GM18499 (cell line): Measurements from ENCODE around the gene PBX1.

ENCODE experiments used
- ATAC-seq: cut with Tn5 transposase; IDR thresholded peaks from one replicate; pipeline ENCODE4 v1.9.1; 2021; ENCODE audit warnings: moderate number of reproducible peaks; ENCODE audit not compliant: insufficient read depth, unreplicated experiment

The PBX1 gene

DNA sequence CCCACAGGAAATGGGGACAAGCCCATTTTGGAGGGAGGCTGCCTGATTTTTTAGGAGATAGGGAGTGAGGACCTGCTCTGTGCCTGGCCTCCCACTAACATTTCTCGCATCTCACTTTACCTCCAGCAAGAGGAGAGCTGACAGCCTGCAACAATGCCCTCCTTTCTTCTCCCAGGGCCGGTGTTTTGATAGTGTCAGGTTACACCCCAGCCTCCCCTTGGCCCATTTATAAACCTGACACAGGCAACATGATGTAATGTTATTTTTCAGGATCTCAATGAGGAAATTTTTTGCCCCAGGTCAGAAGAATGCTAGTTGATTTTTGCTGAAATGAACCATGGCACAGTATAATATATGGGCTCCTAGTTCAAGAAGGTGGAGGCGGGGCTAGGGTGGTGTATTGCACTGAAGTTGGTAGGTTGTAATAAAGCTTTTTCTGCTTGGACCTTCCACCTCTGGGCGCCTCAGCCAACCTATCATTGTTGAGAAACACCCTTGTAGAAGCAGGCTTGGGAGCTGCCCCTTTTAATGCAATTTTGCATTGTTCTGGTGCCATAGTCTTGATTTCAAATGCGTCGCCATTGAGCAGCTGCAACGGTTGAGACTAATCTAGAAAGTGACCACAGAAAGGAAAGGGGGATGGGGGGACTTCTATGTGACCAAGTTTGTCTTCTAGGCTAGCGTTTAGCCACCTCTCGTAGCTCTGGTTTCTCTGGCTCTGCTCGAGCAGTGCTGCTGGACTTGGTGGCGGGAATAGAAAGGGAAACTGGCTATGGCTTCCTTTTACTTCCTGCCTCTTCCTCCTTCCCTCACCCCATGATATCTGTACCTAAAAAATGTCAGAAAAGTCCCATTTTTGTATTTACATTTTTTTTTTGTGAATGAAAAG, 53.0 kb downstream of the PBX1 start:
- no peak for ATAC-seq

DNA sequence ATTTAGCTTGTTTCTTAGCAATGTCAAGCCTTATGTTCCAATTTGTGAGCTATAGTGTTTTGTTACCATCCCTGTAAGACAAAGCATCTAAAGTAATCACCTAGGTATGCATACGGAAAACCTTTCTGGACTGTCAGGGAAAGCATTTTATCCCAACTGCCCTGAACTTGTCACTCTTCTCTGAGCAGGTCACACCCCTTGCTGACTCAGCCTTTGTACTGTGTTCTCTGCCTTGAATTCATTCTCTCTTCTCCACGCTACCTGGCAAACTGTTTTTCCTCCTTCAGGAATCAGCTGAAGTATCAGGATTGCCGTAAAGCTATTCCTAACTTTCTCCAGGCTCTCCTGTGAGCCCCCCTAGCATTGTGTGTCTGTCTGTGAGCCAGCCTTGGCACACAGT, 54.2 kb downstream of the PBX1 start:
- no peak for ATAC-seq

DNA sequence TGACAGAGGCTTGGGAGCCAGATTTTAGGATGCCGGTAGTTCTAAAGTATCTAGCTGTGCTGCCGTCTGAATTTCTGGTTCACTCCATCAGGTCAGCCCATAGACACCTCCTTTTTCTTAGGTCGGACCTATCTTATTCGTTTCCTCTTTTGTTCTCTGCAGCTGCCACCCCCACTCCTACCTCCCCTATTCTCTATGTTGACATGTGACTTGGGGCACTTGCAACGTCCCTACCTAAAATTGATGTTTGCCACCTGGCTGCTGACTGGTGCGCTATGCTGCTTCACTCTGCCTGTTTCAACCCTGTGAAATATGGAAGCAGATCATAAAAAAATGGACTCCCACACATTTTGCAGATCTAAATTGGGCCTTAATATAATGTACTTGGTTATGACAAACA, 55.3 kb downstream of the PBX1 start:
- ATAC-seq = no peak

DNA sequence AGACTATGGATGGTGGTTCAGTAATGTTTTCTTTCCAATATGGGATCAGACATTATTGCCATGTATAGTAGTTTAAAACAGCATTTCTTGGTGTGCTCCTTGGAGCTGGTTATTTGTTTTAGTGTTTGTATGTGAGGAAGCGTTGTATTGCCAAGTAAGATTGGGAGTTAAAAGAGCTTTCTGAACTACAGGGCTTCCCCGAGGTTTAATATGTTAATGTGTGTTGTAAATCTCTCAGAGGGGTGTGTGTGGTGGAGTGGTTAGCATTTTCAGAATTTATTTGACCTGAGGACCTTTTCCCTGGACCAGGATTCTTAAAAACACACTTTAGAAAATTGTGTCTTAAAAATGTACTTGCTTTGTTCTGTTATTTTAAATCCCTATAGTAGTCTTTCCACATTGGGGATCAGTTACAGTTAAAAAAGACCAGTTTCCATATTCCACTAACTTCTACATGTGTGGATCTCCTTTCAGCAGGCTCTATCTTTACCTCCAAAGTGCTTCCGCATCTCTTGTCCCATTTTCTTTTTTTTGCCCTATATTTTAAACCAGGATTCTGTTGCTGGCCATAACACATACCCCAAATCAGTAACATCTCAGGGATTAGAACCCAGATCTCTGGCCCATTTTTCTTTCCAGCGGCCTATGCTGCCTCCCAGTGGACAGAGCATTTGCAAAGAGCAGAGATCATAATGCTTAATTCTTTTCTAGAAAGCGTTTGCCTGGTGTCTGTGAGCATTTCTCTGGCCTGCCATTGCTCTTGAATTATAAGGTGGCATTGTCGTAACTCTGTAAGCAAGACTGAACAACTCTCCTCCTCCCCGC, 58.6 kb downstream of the PBX1 start:
- no peak for ATAC-seq

DNA sequence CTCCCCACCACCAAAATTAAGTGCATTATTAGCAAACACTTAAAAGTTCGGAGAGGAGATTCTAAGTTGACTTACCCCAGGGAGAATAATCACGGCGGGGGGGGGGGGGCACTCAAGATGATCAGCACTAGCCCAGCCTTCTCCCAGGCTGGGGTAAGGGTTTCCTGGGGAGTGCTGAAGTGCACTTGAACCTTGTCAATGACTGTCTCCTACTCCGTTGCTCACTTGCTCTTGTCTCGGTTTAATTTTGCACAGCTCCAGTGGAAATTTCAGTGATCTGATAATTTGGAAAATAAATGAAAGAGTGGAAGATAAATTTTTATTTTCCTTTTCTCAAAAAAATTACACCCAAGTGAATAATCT, 59.2 kb downstream of the PBX1 start:
- no peak for ATAC-seq

DNA sequence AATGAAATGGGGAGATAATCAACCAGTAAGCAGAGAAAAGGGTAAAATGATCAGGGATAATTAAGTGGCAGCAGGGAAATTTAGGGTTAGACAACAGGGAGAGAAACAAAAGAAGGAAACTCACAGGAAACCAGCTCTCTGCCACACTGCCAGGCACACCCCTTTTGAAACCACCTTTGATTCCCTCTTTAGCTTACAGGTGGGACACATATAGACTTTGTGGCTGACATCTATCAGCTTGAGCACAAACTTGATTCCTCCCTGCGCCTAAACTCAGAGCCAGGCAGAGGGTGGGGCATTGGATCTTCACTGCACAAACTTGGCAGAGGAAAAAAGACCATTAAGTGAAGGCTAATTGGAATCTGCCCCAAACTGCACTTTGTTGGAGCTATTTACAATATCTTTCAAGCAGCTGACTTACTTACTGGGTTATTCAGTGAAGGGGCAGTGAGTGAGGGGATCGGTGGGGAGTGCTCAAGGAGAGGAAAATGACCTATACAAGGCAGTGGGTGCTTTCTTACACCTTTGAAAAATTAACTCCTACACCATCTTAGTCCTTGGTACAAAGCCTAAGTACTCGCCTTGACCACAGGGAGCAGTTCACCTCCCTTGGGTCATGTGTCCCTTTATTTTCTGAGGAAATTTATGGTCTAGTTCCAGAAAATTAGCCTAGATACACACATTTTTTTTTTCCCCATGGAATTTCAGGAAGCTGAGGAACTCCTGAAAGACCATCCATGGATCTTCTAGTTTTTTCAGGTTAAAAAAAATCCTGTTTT, 60.2 kb downstream of the PBX1 start:
- ATAC-seq = no peak

DNA sequence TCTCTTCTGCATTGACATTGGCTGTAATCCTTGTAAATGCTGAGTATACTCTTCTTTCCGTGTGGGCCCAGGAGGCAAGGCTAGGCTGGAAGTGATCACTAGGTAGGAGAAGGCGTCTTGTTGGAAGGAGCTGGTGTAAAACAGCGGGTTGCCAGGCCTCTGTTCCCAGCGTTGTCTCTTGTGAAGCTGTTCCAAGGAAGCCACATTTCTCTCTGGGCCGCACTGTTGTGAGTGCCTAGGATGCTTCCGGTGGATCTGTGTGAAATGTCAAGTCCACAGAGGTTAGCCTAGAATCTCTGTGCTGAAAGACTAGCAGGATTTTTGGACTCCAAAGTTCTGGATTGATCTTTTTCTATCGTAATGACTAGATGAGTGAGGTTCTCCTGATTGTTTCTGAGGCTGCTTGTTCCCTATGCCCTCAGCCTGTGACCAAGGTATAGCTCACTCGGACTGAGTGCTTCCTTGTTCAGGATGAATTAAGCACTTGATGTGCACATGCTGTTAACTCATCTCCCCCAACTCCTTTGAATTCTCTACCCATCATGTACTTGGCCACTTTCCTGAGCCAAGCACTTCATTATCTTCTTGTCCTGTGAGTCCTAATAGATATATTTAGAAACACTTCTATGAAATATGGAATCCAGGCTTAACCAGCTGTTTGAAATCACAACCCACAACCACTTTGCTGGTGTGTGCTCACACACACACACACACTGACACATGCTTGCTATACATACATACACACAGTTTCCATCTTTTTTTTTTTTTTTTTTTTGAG, 63.3 kb downstream of the PBX1 start:
- ATAC-seq = no peak

DNA sequence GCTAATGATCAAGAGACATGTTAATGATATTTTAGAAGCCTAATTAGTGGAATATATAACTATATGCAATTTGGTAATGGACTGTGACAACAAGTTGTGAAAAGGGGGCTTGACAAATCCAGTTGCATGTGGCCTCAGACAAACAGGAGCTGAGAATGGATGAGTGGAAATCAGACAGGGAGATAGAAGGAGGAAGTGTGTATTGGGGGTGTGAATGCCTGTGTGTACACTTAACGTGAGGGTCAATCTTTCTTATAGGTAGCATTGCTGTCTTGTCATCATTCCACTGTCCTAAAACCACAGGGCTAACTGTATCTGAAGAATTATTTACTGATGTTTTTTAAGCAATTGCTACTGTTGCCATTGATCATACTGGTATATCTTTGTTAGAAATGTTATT, 64.8 kb downstream of the PBX1 start:
- ATAC-seq = no peak

DNA sequence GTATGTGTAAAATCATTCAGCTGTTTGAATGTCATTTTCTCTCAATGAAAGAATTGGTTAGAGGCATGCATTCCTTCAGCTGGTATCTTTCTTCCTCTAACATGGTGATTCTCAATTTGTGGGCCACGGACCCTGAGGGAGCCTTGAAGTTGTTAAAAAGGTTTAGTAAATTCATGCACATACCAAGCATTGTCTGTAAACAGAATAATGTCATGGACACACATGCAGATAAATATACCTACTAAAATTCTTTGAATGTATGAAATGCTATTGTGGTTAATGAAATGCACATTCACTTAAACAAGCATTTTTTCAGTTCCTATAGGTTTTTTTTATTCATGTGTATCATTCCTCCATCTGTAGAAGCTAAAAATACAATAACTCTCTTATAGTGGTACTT, 65.4 kb downstream of the PBX1 start:
- ATAC-seq = no peak

DNA sequence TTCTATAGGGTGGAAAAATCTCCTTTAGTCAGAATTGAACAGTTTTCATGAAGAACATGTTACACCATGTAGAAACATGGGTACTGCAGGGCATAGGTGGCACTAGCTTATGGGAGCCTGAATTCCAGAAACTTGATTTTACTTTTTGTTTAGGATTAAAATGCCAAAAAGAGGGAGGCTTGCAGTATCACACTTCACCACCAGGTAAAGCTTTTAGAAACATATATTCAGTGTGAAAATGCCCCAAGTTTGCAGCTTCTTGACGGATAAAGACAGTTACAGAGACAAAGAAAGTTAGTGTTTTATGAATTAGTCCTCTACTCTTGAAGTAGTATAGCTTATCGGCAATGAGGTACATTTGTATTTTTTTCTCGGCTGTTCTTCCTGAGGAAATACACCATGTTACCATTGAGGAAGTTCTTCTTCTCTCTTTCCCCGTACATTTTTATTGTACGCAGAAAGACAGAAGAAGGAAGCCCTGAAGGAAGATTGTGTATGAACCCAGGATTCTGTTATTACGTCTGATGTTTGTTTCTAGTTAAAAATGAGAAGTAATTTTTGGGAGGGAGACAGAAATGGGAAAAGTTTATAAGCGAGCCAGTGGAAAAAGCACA, 66.1 kb downstream of the PBX1 start:
- no peak for ATAC-seq

DNA sequence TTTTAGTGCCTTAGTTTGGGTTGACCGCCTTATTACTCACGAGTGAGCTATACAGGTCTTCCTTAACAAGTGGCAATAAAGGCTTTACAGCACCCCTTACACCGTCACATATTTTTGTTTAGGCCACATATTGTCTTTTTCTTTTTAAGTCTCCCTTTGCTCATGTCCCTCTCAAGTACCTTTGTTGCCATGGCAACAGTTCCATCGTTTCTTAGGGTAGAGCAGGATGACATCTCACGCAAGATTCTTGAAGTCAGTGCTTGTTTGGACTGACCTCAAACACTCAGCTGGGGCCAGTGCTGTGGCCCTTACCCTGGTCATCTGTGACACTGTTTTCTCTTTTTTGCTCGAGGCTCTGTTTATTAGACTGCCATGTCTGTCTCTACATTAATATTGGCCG, 69.8 kb downstream of the PBX1 start:
- no peak for ATAC-seq

DNA sequence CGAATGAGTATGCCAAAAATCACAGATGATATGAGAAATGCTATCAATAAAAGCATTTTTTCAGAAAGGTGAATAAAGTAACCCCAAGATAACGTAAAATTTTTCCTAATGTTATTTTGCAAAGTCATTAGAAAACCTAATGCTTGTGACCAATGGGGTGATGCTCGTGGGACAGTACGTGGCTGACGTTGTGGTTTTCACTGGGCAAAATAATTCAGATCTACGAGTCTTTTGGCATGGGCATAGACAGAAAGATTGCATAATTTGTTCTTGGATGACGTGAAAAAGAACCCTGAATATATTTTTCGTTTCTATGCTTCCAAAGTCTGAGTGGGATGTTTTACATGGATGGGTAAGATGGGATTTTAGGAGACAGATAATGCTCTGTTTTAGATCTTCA, 71.0 kb downstream of the PBX1 start:
- no peak for ATAC-seq

DNA sequence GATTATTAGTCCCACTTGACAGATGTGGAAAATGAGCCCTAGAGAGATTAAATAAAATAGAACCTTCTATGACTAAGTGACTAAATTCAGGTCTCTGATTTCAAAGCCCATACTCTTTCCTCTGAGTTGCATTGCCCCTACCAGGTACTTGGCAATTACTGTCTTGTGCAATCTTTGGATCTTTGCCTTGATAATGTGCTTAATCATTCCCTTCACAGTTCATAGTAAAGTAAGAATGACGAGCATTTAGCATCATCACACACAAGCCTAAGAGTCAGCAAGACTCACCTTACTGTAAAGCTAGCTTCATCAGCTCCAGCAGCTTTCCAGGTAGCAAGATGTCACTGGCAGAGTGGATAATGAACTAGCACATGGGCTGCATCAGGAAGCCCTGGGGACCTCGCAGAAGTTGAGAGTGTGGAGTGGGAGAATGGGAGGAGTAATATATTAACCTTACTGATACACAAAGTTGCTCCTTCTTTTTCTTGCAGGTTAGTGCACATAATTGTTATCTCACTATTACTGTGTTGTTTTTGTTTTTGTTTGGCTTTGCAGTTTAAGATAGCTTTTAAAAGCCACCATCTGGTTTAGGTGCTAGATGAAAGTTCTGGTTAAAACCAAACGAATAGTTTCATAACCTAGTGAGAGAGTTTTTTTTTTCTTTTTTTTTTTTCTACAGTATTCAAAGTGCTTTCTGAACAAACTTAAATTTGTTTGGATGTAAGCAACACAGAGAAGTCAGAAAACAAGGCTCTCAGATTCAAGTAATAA, 71.8 kb downstream of the PBX1 start:
- no peak for ATAC-seq

DNA sequence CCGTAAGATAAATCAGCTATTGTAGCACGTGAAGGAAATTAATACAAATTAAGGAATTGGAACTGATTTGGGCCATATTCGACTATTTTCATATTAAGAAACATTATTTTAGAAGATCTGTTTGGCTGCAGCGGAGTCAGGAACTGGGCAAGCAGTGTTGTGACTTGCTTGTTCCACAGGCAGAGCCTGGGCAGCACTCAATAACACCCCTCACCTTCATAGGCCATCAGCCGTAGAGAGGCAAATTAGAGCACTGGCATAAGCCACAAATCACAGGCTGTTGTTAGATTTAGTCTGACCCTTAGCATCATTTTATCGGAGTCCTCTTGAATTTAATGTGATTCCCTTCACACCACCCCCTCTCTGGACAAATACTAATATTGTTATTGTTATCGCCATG, 72.8 kb downstream of the PBX1 start:
- no peak for ATAC-seq

DNA sequence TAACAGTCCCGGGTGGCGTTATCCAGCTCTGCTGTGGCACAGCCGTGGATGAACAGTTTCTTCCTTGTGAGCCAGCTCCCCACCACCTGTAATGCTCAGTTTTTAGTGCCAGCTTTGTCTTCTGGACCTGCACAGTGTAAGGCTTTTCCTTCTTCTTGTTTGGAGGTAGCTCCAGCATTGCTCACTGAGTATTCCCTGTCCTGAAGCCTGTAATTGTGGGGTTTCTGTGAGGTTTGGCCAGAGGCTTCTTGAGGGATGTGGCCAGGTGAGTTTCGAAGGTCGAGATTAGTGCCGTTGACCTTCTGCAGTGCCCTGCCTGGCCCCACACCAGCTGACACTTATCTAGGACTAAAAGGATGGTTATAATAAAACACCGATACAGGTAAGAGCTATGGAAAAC, 75.0 kb downstream of the PBX1 start:
- ATAC-seq = no peak

DNA sequence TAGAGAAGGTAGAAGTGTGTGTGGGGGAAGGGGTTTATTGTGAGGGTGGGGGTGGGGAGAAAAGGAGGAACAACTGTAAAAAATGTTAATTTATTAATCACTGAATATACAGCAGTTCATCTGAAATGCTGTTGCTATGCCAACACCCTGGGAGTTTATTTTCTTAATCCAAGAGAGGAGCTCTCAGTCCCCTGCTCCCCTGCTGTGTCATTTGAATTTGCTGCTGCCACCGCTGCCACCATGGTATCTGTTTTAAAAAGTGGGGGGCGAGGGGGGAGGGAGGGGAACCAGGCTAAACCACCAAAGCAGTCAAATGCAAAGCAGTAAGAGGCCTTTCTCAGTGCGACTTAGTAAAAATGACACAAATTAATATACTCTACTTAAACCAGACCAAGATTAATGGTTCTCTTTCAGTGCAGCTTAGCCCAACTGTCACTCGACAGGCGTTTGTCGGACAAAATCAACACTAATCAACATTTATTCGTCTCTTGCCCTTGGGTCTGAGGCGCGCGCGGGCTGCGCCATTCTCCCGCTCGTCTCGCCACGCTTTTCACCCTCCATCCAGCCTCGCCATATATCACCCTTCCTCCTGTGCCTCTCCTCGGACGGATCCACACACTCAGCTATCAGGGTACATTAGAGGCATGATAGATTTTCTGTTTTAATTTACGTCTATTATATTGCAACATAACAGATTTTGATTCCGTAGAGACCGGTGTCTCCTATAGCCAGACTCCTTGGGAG, 76.2 kb downstream of the PBX1 start:
- no peak for ATAC-seq

DNA sequence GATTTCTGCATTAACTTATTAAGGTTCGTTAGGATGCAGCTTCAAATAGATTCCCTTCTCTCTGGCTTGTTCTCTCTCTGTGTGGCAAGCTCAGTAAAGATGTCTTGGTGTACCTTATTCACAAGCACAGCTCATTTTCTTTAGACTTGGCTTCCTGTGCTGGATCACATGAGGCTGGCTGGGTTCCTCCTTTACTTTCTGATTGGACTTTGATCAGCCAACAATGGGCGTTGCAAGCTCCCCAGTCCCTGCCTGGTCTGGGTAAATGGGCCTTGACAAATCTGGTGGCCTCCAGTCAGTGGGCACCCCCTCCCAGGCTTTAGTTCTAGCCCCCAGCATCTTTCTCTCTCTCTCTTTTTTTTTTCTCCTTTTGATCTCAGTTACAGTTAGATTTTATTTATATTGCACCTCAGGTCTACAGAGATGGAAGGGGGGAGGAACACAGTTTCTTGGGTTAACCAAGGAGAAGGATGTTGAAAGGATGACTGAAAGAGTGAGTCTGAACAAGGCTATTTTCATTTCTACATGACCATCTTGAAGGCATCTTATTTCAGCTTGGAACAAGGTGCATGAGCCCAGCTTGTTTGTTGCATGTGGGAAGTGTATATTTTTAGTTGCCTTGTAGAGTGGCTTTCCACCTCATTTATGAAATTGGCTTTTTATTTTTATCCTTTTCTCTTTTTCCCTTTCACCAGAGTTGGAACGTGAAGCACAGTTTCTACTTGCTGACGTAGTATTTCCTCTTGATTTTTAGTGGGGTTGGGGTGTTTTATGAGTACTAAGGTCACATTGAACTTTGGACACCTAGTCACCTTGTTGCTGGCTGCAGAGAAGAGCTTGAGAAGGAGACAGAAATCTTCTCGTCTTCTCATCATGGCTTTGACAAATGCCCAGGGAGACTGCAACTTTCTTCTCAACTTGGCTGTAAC, 77.1 kb downstream of the PBX1 start:
- no peak for ATAC-seq
